Endometrial microvascular endothelial cells (primary cell): Measurements from ENCODE around the gene CCM2. TPM values are rescaled to one million over a fixed set of nuclear protein-coding genes. Genes with fewer than 3 reads are reported as not detected.
"Not testable (repeated sequence)": the region's sequence is repeated elsewhere in the genome, so short reads cannot be mapped to it uniquely, and the experiment has no call there.

ENCODE experiments used
- in situ Hi-C: cut with HindIII; loops from 2 replicates; pipeline ENCODE4 v1.10.0; 2017; ENCODE audit warnings: low sequenced_read_pairs, low pct_unique_long_range_greater_than_20kb; ENCODE audit errors: inconsistent ontology term
- total RNA-seq: library from RNA; depleted of rRNA; stranded (reverse); fragments of >200 nt; gene quantifications from one replicate; pipeline ENCODE4 v1.2.3, GENCODE V29; 2015; ENCODE audit errors: inconsistent ontology term

The CCM2 gene
- total RNA-seq, 1 donor from 2014 or later, result 70.8 TPM

GRCh38 chr7:44994877-44995554, 5.0 kb upstream of the CCM2 start:
- in situ Hi-C loops, result no loop called here

- in situ Hi-C loops, result no loop called here
These were observed 4.2 kb upstream of the CCM2 start for GRCh38 chr7:44995555-44996493.

DNA sequence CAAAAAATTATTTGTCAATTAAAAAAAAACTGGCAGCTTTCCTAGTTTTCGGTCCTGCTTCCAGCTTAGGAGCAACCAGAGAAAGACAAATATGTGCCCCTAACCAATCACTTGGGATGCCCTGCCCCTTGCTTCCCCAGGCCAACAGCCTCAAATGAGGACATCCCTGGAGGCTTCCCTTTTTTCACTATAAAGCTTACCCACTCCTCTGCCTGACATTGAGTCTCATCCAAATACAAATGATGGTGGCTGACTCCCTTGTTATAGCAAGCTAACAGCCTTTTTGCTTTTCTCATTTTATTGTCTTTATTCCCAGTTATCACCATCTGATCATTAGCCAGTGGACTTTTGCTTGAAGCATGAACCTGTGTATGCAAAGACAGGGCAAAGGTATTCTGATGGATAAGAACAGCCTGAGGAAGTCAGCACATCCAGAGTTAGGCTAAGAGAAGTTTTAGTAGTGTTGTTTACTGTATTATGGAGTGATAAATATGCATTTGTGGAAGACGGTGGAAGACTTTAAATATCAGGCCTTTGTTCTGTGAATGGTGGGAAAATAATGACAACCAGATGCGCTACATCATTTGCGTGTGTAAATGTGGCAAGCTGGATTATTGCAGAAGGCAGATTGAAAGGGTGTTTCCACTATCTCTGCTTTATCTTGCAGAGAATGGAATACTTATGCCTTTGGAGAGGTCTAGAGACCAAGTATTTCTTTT, 1.7 kb upstream of the CCM2 start:
- in situ Hi-C loops, result no loop called here

GRCh38 chr7:44999245-45000092, 532 bp upstream of the CCM2 start:
- in situ Hi-C loops, result no loop called here

DNA sequence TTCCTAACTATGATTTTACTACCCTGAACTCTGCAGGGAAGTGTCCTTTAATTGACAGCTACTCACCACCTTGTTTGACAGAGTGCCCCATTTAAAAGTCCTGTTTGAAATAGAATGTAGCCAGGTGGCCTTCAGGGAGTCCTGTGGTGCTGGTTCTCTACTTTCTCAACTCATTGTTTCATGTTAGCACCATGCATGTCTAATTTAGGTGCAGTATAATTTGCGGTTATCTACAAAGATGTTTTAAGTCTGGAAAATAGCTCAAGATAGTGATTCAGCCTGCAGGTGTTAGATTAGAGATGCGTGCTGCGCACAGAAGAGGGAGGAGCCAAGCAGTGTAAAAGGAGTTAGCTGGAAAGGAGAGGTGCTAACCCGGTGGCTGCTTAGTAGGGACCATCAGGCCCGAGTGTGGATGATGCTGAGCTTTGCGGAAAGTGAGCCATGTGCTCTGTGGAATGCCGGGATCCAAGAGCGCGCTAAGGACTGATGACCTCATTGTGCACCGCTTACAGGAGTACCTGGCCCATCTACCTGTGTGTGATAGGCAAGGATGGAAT, 1.2 kb downstream of the CCM2 start:
- in situ Hi-C loops, result no loop called here

DNA sequence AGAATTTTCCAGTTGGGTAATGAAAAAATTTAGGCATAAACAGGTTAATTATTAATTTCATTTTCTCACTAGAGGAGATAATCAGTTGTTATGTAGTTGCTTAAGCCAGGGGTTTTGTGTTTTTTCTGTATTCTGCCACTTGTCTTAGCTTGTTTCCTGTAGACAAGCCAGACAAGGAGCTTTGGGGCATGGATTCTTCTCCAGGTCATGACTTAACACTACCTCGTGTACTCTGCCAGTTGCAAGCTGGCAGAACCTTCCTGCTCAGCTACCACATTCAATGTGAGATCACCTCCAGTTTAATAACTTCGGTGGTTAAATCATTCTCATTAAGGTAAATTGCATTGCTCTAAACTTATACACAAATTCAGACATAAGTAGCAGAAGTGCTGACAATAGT, 1.8 kb downstream of the CCM2 start:
- in situ Hi-C loops, result no loop called here

DNA sequence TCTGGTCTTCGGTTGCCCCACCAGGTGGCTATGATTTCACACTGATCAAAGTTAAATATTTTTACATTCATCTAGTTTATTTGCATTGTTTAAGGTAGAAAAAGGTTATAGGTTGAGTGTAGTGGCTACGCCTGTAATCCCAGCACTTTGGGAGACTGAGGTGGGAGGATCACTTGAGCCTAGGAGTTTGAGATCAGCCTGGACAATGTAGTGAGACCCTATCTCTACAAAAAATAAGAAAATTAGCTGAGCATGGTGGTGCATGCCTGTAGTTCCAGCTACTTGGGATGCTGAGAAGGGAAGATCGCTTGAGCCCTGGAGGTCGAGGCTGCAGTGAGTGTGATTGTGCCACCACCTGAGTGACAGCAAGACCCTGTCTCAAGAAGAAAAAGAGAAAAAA, 3.8 kb downstream of the CCM2 start:
- in situ Hi-C loops, result no loop called here

GRCh38 chr7:45007106-45007505, 7.1 kb downstream of the CCM2 start:
- in situ Hi-C loops, result no loop called here

GRCh38 chr7:45007571-45008328, 7.7 kb downstream of the CCM2 start:
- in situ Hi-C loops, result no loop called here

DNA sequence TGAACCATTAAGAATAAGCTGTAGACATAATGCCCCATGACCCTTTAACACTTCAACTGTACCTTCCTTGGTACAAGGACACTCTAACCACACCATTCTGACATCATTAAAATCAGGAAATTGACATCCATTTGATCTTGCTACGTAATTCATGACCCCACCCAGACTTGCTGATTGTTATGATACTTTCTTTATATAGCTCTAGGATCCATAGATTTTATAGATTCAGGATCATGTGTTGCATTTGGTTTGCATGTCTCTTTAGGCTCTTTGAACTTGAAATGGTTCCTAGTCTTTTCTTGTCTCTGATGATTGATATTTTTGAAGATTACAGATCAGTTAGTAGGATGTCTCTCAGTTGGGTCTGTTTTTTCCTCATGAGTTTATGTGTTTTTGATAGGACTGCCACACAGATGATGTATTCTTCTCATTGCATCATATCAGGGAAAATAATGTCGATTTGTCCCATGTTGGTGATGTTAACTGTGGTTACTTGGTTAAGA, 13.5 kb downstream of the CCM2 start:
- in situ Hi-C loops, result no loop called here

DNA sequence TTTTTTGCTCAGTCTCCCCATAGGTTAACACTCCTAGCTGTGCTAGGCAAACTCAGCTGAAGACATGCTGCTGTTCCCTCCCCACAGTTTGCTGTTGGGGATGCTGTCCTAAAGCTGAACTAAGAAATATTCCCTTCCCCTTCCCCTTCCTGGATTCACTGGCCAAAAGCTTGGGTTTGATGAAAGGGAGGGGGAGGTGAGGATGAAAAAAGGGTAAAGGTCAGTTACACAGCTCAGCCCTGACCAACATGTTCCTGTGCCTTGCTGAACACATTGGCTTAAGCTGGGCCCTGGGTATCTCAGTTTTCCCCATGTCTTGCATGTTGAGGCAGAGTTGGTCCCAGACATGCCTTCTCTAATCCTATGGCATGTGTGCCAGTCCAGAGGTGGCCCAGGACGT, 15.3 kb downstream of the CCM2 start:
- in situ Hi-C loops, result no loop called here

DNA sequence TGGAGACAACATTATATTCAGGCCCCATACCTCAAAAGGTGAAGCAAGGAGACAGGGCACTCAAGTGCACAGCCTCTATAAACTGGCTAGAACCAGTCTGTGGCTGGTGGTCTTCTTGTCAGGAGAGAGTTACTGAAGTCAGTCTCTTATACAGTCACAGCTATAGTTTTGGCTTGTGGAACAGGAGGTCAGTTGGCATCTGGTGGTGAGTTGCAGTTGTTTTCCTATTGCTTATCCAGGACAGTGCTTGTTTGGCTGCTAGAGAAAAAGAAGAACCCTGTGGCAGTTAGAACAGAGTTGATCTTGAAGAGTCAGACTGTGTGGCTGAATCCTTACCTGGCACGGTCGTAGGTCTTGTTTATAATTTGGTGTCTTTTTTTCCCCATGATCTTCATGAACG, 17.3 kb downstream of the CCM2 start:
- in situ Hi-C loops, result no loop called here

DNA sequence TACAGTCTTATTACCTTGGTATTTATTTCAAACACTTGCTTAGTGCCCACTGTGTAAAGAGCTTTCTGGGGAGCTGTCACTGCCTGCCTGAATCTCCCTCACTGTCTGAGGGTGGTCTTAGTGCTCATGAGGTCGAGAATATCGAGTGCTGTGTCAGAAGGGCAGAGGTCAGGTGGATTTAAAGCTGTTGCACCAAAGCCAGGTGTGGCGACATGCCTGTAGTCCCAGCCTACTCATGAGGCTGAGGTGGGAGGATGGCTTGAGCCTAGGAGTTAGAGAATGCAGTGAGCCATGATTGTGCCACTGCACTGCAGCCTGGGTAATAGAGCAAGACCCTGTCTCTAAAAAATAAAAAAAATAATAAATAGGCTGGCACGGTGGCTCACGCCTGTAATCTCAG, 20.9 kb downstream of the CCM2 start:
- in situ Hi-C loops, result no loop called here

- in situ Hi-C loops, result no loop called here
These were observed 21.7 kb downstream of the CCM2 start for GRCh38 chr7:45021604-45022296.

GRCh38 chr7:45024126-45024744, 24.2 kb downstream of the CCM2 start:
- in situ Hi-C loops, result no loop called here

DNA sequence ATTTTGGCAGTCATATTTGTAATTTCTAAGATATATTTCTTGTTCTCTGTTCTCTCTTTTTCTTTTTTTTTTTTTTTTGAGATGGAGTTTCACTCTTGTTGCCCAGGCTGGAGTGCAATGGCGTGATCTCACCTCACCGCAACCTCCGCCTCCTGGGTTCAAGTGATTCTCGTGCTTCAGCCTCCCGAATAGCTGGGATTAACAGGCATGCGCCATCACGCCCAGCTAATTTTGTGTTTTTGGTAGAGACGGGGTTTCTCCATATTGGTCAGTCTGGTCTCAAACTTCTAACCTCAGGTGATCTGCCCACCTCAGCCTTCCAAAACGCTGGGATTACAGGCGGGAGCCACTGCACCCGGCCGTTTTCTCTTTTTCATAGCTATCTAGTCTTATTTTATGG, 25.5 kb downstream of the CCM2 start:
- in situ Hi-C loops, result not testable (repeated sequence)

GRCh38 chr7:45026013-45026412, 26.0 kb downstream of the CCM2 start:
- in situ Hi-C loops, result no loop called here
